KG1 (cell line): ENCODE measurements around the gene CALHM2.

Experiments used
- DNase-seq: peaks from one replicate; lab custom pipeline; 2025; lab: John Stamatoyannopoulos, UW

Gene CALHM2

DNA sequence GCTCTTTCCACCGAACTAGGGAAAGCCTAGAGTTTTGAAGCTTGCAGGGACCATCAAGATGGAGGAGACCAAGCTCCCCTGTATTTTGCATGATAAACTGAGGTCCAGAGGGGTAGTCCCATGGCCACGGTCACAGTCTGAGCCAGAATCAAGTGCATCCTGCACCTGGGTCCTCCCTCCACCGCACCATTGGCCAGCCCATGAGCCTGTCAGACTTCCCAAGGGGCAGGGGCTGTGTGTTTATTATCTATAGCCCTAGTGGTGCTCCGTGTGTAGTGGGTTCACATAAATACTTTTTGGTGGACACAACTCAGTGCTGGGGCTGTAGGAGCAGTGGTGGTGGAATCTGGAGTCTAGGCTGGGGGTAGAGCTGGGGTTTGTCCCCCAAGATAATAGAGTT lies 23.3 kb upstream of the CALHM2 start:
- DNase-seq, result no peak

DNA sequence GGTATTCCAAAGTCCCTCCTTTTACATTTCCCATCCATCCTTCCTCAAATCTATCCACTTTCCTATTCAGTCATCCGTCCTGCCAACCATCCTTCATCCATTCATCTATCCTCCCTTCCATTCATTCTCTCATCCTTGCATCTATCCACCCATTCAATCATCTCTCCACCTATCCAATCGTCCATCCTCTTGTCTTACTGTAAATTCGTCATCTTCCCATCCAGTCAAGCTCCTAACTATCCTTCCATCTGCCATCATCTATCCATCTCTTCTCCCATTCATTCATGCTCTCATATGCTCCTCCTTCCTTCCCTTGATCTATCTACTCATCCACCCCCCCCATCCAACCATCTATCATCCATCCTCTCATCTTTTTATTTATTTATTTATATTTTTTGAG lies 21.9 kb upstream of the CALHM2 start:
- DNase-seq, result no peak

- DNase-seq, result no peak
Observed at GRCh38 chr10:103473261-103473671, 21.1 kb upstream of the CALHM2 start.

DNA sequence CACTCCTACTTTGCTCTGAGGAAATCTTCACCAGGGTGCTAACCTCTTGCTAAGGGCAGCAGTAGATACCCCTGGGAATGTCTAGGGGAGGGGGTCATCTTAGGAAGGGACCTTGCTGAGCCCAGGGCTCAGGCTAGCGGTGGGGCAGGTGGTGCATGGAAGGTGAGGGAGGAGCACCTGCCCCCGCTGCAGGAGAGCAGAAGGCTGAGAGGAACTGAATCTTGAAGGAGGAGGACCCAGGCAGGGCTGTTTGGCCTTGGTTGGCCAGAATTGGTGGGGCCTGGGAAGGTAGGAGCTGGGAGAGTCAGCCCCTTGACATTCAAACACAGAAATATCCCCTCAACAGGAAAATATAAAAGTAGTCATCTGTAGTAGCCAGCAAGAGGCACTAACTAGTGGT lies 19.8 kb upstream of the CALHM2 start:
- DNase-seq, result no peak

- DNase-seq, result peak; percentile 96
Observed at GRCh38 chr10:103470761-103471653, 18.8 kb upstream of the CALHM2 start.

DNA sequence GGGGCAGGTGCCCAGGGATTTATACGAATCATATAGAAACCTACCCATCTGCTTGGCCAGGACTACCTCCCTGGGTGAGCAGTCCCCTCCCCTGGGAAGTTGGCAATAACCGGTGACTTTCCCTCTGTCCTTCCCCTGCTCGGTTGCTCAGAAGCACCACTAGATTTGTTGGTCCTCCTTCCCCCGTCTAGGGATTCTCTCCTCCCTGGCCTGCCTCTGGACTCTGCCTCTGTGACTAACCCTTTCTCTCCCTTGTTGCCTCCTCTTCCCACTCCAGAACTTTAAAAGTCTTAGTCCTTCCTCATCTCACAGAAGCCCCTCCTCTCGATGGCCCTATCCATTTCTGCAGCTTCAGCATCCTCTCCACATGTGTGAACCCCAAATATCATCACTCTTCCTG lies 17.0 kb upstream of the CALHM2 start:
- DNase-seq, result no peak

GRCh38 chr10:103467406-103467805 lies 15.2 kb upstream of the CALHM2 start:
- no peak for DNase-seq

DNA sequence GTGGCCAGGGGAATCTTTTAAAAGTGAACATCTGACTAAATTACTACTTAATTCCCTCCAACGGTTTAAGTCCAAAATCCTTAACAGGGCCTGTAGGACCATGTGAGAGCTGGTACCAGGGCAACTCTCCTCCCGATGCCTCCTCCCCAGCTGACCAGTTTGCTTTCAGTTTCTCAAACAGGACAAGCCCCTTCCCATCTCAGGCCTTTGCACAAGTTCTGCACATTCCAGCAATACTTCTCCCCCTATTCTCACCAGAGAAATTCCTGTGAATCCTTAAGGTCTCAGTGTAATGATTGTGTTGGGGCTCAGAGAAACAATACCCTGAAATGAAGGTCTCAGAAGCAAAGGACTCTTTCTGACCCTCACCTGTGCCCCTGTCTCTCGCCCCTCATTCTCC lies 14.6 kb upstream of the CALHM2 start:
- no peak for DNase-seq

DNA sequence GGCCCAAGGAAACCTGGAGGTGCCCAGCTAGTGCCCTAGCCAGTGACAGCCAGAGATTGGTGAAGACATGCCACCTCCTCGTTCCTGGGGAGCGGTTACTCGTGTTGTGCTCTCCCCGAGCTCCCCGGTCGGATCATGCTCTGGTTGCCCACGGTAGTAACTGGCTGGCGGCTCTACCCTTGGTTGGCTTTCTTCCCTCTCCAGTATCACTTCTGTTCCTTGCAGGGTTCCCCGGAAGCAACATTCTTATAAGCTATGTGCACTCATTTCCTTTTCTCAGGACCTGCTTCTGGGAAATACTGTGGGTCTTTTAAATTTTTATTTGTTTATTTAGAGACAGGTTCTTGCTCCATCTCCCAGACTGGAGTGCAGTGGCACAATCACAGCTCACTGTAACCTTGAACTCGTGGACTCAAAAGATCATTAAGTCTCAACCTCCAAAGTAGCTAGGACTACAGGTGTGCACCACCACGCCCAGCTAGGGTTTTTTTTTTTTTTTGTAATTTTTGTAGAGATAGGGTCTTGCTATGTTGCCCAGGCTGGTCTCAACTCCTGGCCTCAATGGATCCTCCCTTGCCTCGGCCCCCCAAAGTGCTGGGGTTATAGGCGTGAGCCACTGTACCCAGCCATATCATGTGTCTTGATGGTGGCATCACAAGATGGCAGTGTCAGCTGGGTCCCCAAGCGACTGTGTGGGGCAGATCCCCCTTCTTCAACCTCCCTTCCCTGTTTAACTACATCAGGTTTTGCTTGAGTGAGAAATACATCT lies 13.4 kb upstream of the CALHM2 start:
- no peak for DNase-seq

DNA sequence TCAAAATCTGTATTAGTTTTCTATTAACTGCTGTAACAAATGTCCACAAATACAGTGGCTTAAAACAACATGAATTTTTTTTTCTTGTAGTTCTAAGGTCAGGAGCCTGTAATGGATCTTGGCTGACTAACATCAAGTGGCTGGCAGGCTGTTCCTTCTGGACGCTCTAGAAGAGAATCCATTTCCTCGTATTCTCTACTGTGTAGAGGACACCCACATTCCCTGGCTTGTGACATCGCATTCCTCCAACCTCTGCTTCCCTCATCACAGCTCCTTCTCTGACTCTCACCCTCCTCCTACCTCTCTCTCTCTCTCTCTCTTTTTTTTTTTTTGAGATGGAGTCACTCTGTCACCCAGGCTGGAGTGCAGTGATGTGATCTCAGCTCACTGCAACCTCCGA lies 11.3 kb upstream of the CALHM2 start:
- DNase-seq, result no peak

GRCh38 chr10:103459615-103460014 lies 7.4 kb upstream of the CALHM2 start:
- no peak for DNase-seq

- DNase-seq, result no peak
Observed at GRCh38 chr10:103458720-103459119, 6.5 kb upstream of the CALHM2 start, which contains the start of gene CALHM1. Gene CALHM1, minus strand, starts transcription at chr10:103458900. Its CDS starts 149 bp downstream, at chr10:103458751.

DNA sequence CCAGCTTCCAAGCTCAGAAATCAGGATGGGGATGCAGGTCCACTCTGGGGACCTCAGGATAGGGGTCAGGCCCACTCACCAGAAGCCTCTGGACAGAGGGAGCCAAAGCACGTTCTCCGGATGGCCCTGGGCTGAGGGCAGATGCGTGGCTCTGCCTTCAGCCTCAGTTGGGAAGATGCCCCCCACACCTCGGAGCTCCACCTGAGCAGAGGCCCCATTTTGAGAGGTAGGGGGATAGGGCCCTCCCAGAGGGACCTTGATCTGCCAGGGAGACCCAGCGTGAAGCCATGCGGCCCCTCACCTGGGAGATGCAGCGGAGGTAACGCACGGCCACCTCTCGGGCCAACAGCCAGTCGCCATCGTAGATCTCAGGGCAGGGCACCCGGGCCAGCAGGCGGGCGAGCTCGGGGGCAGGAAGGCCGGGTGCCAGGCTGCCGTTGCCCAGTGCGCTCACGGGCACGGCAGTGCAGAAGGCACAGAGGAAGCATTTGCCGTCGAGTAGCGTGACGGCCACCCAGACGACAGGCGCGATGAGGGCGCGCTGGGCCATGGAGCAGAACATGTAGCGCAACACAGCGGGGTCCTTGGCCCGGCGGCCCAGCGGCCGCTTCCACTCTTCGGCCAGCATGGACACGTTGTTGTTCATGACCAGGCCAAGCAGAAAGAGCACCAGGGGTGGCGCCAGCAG lies 5.9 kb upstream of the CALHM2 start:
- DNase-seq, result no peak

DNA sequence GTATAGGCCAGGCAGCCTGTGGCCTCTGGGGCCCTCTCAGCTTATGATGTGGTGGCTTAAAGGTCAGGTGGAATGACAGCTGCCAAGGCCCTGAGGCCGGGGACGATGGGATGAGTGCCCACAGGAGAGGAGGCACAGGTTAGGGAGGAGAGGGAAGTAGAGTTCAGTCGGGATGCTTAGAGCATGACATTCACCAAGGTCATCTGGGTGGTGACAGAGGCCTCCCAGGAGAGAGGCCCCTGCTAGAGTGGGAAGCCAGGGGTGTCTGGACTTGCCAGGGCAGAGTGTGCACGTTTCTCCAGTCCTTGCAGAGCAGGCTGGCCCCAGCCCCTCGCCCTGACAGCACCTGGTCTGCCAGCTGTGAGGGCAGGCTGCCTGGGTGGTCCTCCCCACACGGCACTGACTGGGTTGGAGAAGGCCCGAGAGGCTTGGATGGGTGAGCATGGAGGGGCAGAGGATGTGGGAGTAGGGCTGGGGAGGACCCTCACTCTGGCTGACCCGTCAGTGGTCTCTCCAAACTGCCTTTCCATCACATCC lies 5.1 kb upstream of the CALHM2 start:
- DNase-seq, result no peak

- no peak for DNase-seq
Observed at GRCh38 chr10:103456074-103456660, 4.0 kb upstream of the CALHM2 start.

GRCh38 chr10:103455235-103455634 lies 3.1 kb upstream of the CALHM2 start:
- no peak for DNase-seq

GRCh38 chr10:103454026-103454425 lies 1.9 kb upstream of the CALHM2 start:
- DNase-seq, result no peak

- no peak for DNase-seq
Observed at GRCh38 chr10:103452506-103453230, 498 bp upstream of the CALHM2 start.

DNA sequence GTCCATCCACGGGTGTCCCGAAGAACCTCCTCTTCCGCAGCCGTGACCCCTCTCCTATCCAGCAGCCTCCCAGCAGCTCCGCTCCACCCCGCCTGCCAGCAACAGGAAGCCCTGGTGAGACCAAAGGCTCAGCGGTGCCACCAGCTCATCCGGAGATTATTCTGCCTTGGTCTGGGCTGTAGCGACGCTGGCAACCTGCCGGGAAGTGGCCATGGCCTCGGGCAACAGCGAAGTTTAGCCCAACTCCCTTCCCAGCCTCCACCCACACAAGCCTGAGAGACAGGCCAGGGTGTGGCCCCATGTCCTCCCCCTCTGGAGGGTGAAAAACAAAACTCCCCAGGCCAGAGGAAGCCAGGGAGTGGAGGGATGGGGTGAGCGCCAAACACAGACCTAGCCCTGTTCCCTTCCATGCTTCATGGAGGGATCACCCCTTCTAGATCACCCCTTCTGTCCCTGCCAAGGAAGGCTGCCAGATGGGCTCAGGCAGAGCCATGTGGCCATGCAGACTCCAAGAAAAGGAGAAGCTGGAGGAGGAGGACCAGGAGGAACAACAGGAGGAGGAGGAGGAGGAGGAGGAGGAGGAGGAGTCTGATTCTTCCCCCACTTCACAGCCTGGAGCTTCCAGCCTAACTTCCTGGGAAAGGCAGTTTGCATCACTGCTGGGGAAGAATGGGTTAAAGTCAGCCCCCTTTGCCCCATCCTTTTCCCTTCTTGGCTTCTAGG lies 918 bp downstream of the CALHM2 start:
- no peak for DNase-seq

DNA sequence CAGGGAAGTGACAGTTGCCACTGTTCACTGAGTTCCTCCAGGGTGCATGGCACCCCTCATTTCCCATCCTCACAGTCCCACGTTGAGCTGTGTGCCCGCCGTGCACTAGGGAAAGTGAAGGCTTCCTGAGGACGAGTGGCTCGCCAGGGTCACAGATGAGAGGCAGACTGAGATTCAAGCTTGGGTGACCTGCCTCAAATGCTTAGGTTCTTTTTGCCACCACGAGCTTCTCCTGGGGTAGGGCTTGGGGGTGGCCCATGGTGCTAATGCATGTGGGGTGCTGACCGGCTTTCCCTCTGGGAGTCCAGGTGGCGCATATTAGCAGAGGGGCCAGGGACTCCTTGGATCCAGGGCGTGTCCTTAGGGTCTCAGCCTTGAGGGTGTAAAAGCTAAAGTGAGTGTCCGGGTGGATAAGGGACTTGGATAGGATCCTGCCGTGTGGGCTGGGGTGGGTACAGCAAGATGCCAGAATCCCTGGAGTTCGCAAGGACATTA lies 1.9 kb downstream of the CALHM2 start:
- no peak for DNase-seq
